Astrocyte (in vitro differentiated cells and primary cell): ENCODE measurements around the gene EML6.

ENCODE experiments used
- CTCF ChIP-seq: IDR thresholded peaks from 2 replicates; pipeline ENCODE4 v1.5.1; 2011; ENCODE audit warnings: low read depth, mild to moderate bottlenecking, inconsistent platforms, low read length, moderate library complexity; ENCODE audit not compliant: insufficient read depth
- EZH2 ChIP-seq: IDR thresholded peaks from 2 replicates; pipeline ENCODE4 v1.6.1; 2012; ENCODE audit warnings: mild to moderate bottlenecking, low read length, inconsistent platforms; ENCODE audit not compliant: insufficient read depth

- no peak for TF ChIP-seq CTCF
- no peak for TF ChIP-seq EZH2
These were observed 12.2 kb downstream of the EML6 start for GRCh38 chr2:54735636-54736035.
